G401.6 (cell line): Measurements from ENCODE around the gene OR2V2.
"Not testable (repeated sequence)": the region's sequence is repeated elsewhere in the genome, so short reads cannot be mapped to it uniquely, and the experiment has no call there.

Experiments used
- FAIRE-seq: peaks from 2 replicates; lab custom pipeline; 2012; peaks lifted over from hg19 to GRCh38; lab: Jason Lieb, UNC

OR2V2 gene

DNA sequence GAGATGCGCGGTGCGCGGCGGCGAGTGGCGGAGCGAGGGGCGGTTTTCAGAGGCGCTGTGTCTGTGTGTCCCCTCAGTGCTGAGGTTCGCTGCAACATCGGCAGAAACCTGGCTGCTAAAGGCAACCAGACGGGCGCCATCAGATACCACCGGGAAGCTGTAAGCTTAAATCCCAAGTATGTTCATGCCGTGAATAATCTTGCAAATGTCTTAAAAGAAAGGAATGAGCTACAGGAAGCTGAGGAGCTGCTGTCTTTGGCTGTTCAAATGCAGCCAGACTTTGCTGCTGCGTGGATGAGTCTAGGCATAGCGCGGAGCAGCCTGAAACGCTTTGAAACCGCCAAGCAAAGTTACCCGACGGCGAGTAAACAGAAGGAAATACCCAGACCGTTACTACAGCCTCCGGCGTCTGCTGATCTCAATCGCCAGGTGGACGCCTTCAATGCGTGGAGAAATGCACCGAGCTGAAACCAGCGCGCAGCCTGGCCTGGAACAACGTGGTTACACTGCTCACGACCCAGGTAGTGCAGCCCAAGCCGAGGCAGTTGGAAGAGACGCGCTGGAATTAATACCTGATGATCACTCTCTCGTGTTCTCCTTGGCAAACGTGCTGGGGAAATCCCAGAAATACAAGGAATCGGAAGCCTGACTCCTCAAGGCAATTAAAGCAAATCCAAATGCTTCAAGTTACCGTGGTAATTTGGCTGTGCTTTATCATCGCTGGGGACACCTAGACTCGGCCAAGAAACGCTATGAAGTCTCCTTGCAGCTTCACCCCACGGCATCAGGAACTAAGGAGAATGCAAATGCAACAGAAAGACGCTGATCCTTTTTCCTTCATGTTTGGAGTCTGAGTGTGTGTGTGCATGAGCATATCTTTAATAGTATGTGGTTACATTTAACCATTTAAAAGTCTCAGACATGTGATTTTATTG, 32.3 kb upstream of the OR2V2 start:
- FAIRE-seq, result no peak

GRCh38 chr5:181118369-181118768, 29.0 kb upstream of the OR2V2 start:
- FAIRE-seq, result no peak

GRCh38 chr5:181119105-181119504, 28.3 kb upstream of the OR2V2 start:
- FAIRE-seq, result no peak

GRCh38 chr5:181120306-181120705, 27.1 kb upstream of the OR2V2 start:
- FAIRE-seq, result no peak

DNA sequence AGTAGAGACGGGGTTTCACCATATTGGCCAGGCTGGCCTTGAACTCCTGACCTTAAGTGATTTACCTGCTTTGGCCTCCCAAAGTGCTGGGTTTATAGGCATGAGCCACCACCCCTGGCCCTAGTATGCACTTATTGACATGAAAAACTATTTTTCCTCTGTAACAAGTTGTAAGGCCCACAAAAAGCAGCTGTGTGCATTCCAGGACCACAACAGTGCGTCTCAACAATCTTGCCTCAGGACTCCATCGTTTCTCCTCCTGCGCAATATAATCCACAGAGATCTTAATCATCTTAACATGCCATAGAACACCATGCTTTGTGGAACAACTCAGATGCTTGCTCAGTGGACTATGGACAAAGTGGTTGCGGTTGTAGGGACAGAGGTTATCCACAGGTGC, 26.6 kb upstream of the OR2V2 start:
- no peak for FAIRE-seq

- FAIRE-seq, result no peak
Observed at GRCh38 chr5:181121675-181122561, 25.5 kb upstream of the OR2V2 start.

DNA sequence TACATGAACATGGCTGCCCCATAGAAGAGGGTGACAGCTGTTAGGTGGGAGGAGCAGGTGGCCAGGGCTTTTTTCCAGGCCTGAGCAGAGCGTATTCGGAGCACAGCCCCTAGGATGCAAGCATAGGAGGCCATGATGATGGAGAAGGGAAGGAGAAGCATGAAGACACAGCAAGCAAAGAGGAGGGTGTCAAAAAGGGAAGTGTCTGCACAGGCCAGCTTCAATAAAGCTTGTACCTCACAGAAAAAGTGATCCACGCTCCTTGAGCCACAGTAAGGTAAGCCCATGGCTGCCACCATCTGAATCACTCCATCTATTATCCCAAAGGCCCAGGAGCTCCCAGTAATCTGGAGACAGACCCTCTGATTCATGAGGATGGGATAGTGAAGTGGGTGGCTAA, 22.9 kb upstream of the OR2V2 start:
- FAIRE-seq, result no peak

DNA sequence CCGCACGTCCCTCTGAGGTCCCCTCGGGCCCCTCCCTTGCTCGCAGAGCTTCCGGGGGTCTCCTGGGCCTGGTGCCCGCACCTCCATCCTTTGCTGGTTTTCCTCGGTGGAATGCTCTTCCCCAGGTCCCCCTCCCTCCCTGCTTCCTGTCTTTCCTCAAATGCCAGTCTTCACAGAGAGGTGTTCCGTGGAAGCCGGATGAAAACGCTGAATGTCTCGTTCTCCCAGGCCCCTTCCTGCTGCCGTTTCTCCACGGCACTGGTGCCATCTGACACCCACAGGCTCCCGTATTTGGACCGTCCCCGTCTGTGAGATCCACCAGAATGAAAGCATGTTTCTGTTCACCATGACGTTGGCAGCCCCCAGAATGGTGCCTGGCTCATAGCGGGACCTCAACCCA, 20.5 kb upstream of the OR2V2 start:
- FAIRE-seq, result no peak

DNA sequence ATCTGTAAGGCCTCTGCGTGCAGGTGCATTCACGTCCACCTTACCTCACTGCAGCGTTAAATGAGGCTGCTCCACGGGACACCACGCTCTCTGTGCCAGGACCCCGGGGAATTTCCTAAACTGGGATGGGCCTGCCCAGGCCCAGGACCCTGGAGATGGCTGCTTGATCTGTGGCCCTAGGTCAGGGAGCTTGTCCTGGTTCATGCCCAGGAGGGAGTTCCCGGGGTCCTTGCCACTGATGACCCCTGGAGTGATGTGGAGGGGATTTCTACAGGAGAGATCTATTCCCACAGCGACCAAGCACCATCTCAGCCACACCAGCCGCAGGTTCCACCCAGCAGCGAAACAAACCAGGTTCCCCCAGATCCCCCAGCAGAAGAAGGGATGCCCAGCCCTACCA, 19.9 kb upstream of the OR2V2 start:
- FAIRE-seq, result no peak

- no peak for FAIRE-seq
Observed at GRCh38 chr5:181127907-181128626, 19.3 kb upstream of the OR2V2 start.

- FAIRE-seq, result no peak
Observed at GRCh38 chr5:181129601-181130000, 17.8 kb upstream of the OR2V2 start.

DNA sequence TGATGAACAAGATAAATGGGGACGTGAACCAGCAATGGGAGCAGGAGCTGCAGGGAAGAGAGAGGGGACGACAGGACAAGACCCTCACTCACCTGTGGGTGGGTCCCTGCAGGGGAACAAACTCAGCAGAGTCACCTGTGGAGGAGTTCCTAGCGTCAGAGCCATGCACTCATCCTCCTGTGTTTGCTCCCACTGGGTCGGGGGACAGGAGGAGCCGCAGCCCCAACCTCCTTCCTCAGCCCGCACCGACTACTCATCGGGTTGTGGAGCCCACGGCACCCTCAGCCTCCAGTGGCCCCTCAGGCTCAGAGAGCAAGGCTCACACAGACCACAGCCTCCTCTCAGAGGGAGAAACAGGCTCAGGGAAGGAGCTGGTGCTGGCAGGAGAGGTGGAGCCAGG, 17.3 kb upstream of the OR2V2 start:
- not testable (repeated sequence) for FAIRE-seq

DNA sequence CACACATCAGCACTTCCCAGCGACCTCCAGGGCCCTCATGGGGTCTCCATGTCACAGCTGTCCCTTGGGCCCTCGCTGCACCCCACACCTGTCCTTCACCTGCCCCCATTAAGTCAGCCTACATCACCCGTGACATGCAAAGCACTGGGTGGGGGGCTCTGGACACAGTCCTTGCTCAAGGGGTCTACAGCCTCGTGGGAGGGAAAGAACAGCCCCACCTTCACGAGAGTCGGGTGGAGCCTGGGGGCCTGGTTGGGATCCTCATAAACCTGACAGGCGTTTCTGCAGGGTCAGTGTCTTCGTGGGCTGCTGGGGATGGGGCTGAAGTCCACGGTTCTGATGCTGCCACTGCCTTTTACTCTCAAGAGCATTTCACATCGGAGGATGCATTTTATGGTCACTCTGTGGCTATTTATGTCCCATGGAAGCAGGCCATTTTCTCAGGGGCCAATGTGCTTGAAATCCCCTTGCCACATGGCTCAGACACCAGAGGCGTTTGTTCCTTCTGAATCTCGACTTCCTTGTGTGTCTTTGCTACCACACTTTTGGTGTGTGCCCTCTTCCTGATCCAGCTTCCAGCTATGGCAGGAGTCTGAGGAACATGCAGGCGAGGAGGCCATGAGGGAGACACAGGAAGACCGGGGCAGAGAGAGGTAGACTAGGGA, 16.4 kb upstream of the OR2V2 start, which contains the start of gene OR2V1:
Gene OR2V1 (minus strand): TSS at position 338 of the 665 bp plus-strand sequence. CDS start 5,865 bp downstream, outside the sequence.
- no peak for FAIRE-seq

GRCh38 chr5:181131514-181131913, 15.9 kb upstream of the OR2V2 start:
- no peak for FAIRE-seq

- FAIRE-seq, result no peak
Observed at GRCh38 chr5:181133083-181133482, 14.3 kb upstream of the OR2V2 start.

- no peak for FAIRE-seq
Observed at GRCh38 chr5:181133610-181134231, 13.7 kb upstream of the OR2V2 start.

DNA sequence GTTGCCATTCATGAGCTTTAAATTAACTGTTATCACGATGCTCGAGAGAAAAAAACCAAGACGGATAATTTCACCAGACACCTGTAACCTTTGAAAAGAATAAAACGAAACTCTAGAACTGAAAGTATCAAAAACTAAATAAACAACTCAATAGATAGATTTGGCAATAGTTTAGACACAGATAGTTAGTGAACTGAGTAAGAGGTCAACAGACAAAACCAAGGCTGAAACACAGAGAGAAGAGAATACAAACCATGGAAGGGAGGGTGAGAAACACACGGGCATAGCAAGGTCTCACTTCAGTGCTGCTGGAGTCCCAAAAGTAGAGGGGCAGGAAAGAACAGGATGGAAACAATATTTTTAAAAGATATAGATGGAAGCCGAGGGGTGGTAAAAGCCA, 13.1 kb upstream of the OR2V2 start:
- FAIRE-seq, result no peak

DNA sequence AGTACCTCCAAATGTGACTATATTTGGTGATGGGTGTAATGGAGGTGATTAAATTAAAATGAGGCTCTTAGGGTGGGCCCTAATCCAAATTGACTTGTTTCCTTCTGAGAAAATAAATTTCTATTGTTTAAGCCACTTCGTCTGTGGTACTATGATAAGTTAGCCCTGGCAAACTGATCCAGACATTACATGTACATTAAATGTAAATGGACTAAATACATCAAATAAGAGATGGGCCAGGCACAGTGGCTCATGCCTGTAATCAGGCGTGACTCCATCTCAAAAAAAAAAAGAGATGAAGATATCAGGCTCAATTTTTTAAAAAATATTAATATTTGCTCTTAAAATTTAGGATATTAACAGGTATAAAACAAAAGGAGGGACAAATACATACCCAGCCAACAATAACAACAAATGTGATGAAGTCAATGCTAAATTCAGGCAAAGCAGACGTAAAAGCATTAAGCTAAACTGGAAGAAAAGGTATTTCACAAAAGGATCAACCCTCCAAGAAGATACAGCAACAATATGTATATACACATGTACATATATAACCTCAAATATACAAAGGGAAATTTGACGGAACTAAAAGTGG, 10.9 kb upstream of the OR2V2 start:
- FAIRE-seq, result no peak

GRCh38 chr5:181138258-181138657, 9.1 kb upstream of the OR2V2 start:
- no peak for FAIRE-seq

DNA sequence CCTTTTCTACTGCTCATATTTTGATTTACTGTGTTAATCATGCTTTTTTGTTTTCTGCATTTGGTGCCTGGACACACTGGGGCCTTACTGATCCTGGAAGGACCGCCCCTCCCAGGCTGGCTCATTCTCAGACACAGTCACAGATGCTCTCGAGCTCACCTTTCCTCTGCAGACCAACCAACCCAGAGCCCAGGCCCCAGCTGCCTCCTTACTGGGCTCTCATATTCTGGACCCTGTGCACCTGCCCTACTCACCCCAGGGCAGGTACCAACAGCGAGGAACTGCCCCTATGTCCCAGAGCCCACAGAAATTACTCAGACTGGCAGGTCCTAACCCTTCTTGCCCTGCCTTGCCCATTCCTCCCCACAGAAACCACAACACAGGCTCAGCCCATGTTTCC, 6.6 kb upstream of the OR2V2 start:
- FAIRE-seq, result no peak

GRCh38 chr5:181142054-181142453, 5.3 kb upstream of the OR2V2 start:
- no peak for FAIRE-seq
